Erythroblast (primary cell): ENCODE measurements around the gene QDPR.
A peak's percentile ranks its signal among the peaks of the same experiment; 100 is the strongest.

Experiments
- DNase-seq, 2 experiments: peaks; one replicate each; lab custom pipeline; 2025; lab: John Stamatoyannopoulos, UW
- GATA1 ChIP-seq: IDR thresholded peaks from 2 replicates; pipeline ENCODE4 v1.6.1; 2011; ENCODE audit warnings: low read depth, mild to moderate bottlenecking, control low read depth, low read length, moderate library complexity
- POLR2A ChIP-seq: IDR thresholded peaks from 2 replicates; pipeline ENCODE4 v1.6.1; 2011; ENCODE audit warnings: mild to moderate bottlenecking, low read length

Gene QDPR

DNA sequence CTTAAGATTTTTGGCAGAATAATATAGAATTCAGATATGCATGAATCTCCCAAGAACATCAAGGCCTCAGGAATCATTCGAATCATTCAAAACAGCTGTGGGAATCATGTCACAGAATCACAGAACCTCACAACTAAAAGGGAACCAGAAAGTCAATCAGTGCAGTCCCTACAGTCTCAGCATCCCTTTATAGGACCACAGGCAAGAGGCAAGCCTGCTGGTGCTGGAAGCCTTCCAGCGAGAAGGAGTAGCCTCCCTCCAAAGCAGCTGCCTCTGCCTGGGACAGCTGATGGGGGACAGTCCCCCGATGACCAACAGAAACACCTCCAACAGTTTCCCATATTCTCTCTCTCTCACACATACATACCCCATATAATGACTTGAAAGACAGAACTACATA lies 20.7 kb downstream of the QDPR start:
- TF ChIP-seq GATA1 (no peak), POLR2A (no peak)
- no peak for DNase-seq

DNA sequence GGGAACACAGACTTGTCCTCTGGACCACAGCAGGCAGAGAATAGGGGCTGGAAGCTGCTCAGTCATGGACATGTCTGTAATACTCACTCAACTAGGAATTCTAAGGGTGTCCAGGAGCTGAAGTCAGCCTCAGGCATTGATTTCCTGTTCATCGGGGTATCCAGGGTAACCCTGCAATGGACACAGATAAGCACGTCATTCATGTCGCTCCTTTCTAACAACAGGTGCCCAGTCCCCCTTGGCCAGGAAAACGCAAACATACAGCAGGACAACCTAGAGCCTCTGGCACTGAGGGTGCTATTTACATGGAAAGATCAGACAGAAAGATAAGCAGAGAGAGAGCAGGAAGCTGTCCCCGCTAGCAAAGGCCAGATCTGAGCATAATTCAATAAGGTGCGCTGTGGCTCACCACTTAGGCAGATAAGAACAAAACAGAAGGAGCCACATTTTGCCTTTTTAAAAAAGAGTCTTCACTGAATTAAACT lies 21.3 kb downstream of the QDPR start:
- TF ChIP-seq POLR2A = no peak
- TF ChIP-seq GATA1 = no peak
- no peak for DNase-seq

- TF ChIP-seq POLR2A = no peak
- no peak for TF ChIP-seq GATA1
- no peak for DNase-seq
Measured at GRCh38 chr4:17489721-17490120, 22.2 kb downstream of the QDPR start.

- TF ChIP-seq GATA1 = no peak
Measured at GRCh38 chr4:17489123-17489522, 22.8 kb downstream of the QDPR start.

DNA sequence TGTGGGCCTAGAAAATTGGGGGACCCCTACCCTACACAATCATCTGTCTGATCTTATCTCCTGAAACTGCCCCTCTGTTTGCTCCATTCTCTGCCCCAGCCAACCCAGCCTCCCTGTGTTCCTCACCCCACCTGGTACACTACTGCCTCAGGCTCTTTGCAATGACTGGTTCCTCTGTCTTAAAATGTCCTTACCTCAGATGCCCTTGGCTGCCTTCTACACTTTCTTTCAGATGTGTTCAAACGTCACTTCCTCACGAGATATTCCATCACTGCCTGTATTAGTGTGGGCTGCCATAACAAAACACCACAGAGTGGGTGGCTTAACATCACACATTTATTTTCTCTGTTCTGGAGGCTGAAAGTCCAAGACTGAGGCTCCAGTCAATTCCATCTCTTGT lies 29.2 kb downstream of the QDPR start:
- DNase-seq = no peak
- TF ChIP-seq GATA1 (no peak), POLR2A (no peak)

More at GRCh38 chr4:17489123-17489522, 22.8 kb downstream of the QDPR start:
- no peak for DNase-seq

DNA sequence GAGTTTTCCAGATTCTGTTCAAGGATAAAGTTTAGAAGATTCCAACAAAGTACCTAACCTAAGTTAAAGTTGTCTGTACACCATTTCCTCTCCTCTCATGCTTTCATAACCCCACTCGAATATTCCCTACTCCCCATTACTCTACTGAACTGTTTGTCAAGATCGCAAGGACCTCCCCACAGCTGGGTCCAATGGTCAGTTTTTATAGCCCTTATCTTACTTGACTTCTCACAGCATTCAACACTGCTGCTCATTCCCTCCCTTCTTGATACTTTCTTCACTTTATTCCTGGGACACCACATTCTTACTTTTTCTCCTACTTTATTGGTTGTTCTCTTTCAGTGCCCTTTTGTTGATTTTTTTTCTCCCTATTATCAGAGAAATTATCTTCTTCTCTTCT lies 30.9 kb downstream of the QDPR start:
- TF ChIP-seq GATA1 (no peak), POLR2A (no peak)
- no peak for DNase-seq

GRCh38 chr4:17480210-17480927 lies 31.5 kb downstream of the QDPR start:
- TF ChIP-seq POLR2A = no peak
- no peak for TF ChIP-seq GATA1
- no peak for DNase-seq

- TF ChIP-seq GATA1 (no peak), POLR2A (no peak)
- DNase-seq = no peak
Measured at GRCh38 chr4:17477774-17478472, 34.0 kb downstream of the QDPR start.

DNA sequence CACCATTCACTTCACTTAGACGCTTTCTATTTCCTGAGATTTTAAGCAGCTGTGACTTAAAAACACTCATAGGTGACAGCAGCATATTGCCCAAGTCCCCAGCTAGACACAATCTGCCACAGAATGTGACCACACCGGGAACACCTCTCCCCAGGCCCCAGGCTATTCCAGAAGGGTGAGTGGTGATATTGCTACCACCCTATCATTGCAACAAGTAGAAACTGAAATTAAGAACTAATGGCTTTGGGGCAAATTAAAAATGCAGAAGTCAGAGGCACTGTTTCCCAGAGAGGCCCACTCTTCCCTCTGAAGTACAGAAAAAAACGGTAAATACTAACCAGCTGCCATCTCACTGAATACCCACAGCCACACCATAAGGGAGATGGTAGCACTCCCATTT lies 35.0 kb downstream of the QDPR start:
- no peak for DNase-seq
- TF ChIP-seq POLR2A = no peak
- TF ChIP-seq GATA1 = no peak

- no peak for DNase-seq
- no peak for TF ChIP-seq GATA1
- TF ChIP-seq POLR2A = no peak
Measured at GRCh38 chr4:17475481-17475880, 36.4 kb downstream of the QDPR start.

DNA sequence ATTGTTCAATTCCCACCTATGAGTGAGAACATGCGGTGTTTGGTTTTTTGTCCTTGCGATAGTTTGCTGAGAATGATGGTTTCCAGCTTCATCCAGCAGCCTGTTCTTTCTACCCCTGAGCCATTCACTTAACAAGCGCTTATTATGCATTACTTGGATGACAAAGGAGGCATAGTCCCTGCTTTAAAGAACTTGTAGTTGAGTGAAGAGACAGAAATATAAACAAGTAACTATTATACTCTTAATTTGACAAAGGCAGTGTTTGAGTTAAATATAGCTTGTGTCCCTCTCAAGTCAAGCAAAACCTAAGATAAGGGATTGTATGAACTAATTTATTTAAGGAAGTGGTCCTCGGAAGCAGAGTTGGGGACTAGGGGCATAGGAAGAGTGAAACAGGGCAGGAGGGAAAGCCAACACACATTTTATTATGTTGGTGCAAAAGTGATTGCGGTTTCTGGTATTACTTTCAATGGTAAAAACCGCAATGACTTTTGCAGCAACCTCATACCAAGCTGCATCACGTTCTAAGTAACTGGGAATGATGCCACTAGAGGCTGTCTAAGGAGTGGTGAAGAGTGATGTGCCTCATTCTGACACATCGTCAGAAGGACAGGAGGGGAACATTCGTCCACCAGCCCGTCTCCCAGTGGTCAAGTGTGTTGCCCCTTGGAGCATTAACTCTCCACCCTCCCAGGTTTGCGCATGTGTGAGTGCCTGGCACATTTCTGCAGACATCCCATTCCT lies 41.8 kb downstream of the QDPR start:
- no peak for DNase-seq
- TF ChIP-seq GATA1 (no peak), POLR2A (no peak)

- TF ChIP-seq POLR2A (no peak), GATA1 (no peak)
- DNase-seq = peak; percentile 54 to 65
Measured at GRCh38 chr4:17468619-17469221, 43.2 kb downstream of the QDPR start.

- DNase-seq = no peak
- TF ChIP-seq GATA1 (no peak), POLR2A (no peak)
Measured at GRCh38 chr4:17463606-17464005, 48.3 kb downstream of the QDPR start.

- no peak for DNase-seq
- TF ChIP-seq GATA1 = no peak
- TF ChIP-seq POLR2A = no peak
Measured at GRCh38 chr4:17450269-17450804, 61.6 kb downstream of the QDPR start.
